Activated naive CD8-positive, alpha-beta T cell (primary cell): ENCODE results near the gene EPHB3.

Experiments
- H3K27ac Mint-ChIP-seq: one replicate; pipeline ENCODE4 v1.8.0; 2021; ENCODE audit warnings: mixed read lengths
- H3K27me3 Mint-ChIP-seq: one replicate; pipeline ENCODE4 v1.8.0; 2021; ENCODE audit warnings: mixed read lengths
- H3K36me3 Mint-ChIP-seq: one replicate; pipeline ENCODE4 v1.8.0; 2021; ENCODE audit warnings: mixed read lengths
- H3K4me1 Mint-ChIP-seq: one replicate; pipeline ENCODE4 v1.8.0; 2021; ENCODE audit warnings: low read depth, mixed read lengths
- H3K4me3 Mint-ChIP-seq: one replicate; pipeline ENCODE4 v1.8.0; 2021; ENCODE audit warnings: mild to moderate bottlenecking, mixed read lengths
- H3K9me3 Mint-ChIP-seq: one replicate; pipeline ENCODE4 v1.8.0; 2021; ENCODE audit warnings: low read depth, mixed read lengths

The EPHB3 gene

DNA sequence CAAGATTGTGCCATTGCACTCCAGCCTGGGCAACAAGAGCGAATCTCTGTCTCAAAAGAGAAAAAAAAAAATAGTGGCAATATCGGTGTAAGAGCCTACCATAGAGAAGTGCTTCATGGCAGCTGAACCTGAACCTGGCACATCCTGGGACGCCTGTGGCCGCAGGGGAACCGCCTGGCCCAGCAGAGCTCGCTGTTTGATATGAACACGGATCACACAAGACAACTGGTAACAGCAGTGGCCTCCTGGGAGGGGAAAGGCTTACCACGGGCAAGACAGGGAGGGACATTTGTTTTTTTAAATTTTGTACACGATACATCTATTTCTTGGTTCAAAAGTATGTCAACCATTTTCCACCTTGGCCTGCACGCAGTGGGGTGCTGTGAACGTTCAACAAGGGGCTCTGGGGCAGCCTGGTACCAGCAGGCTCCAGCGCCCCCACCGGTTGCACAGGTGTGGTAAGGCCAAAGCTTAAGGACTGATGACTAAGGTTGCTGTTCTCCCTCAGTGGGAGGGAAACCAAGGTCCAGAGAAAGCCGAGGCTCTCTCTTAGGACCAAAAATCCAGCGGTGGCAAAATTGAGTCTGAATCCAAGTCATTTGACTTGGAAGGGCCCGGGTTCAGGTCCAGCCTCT lies 21.7 kb upstream of the EPHB3 start:
- peaks cover 9% of the 10 kb centered on the region for H3K4me1 Mint-ChIP-seq
- H3K4me3 Mint-ChIP-seq, result no peak overlapping the region
- no peaks in the 10 kb centered on the region for H3K36me3 Mint-ChIP-seq
- H3K27me3 Mint-ChIP-seq, result peaks cover 7% of the 10 kb centered on the region
- H3K9me3 Mint-ChIP-seq, result no peaks in the 10 kb centered on the region
- no peak overlapping the region for H3K27ac Mint-ChIP-seq

DNA sequence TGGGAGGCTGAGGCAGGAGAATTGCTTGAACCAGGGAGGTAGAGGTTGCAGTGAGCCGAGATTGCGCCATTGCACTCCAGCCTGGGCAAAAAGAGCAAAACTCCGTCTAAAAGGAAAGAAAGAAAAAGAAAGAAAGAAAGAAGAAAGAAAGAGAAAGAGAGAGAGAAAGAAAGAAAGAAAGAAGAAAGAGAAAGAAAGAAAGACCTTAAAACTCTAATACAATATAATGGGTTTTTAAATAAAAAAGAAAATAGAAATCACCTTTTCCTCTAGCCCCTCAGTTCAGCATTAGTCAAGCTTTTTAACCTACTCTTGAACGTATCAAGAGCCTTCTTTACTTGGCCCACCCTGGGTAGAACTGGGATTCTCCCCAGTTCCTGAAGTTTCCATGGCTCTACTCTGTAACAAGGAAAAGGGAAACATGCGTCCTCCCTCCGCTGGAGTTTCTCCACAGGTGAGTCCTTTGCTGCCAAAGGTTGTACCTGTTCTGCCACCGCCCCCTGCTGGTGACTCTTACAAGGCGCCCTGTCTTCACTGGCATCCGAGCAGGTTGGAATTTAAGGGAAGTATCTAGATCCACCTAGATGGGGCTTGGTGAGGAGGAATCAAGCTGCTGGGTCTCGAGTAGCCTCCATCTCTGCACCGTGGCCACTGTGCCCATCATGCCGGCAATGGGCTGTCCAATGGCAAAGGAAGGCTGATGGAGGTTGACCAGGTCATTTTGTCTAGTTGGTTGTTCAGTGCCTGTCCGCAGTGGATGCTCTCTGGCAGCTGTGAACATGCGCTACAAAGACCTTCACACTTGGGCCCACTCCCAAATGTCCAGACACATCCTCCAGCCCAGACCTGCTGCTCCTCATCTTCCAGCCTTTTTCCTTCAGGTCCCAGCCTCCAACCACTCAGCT lies 20.6 kb upstream of the EPHB3 start:
- Mint-ChIP-seq H3K4me1 (peaks cover 9% of the 10 kb centered on the region), H3K36me3 (no peaks in the 10 kb centered on the region), H3K27me3 (peaks cover 11% of the 10 kb centered on the region), H3K4me3 (no peak overlapping the region), H3K27ac (no peak overlapping the region), H3K9me3 (no peaks in the 10 kb centered on the region)

DNA sequence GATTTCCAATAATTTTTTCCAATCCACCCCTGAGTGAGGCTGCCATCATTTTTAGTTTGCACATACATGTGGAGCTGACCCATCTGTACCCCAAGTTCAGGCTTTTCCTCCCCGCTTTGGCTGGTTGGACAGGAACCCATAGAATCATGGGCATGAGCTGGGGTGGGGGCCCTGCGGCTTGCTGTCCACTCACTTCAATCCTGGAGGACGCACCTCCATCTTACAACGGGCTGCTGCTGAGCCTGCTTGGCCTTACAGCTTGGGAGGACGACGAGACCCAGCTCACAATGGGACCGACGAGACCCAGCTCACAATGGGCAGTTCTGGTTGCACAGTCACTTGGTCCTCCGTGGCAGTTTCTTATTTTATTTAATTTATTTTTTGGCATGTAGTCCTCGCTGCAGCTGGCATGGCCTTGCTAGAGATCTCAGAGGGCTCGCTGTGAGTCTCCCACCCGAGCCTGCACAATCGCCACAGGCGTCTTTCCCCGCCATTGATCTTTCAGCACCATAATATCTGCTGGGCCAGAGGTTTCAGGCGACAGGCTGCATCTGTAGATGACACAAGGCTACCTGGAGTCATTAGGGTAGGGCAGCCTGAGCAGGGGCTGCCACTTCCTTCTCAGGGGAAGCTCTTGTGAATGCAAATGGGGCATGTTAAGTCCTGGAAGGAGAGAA lies 19.6 kb upstream of the EPHB3 start:
- no peak overlapping the region for H3K4me3 Mint-ChIP-seq
- H3K4me1 Mint-ChIP-seq, result peaks cover 9% of the 10 kb centered on the region
- no peak overlapping the region for H3K27ac Mint-ChIP-seq
- H3K36me3 Mint-ChIP-seq, result no peaks in the 10 kb centered on the region
- no peaks in the 10 kb centered on the region for H3K9me3 Mint-ChIP-seq
- H3K27me3 Mint-ChIP-seq, result peaks cover 13% of the 10 kb centered on the region

DNA sequence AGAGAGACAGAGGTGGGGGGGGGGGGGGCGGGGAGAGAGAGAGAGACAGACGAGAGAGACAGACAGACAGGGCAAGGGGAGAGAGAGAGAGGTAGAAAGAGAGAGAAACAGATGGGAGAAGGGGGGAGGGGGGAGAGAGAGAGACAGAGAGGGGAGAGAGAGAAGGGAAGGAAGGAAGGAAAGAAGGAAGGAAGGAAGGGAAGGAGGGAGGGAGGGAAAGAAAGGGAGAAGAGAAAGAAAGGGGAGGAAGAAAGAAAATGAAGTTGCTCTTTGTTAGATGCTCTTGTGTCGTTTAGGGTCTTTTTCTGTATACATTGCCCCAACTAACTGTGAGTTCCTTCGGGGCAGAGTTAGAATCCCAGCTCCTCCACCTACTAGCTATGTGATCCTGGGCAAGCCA lies 19.0 kb upstream of the EPHB3 start:
- H3K9me3 Mint-ChIP-seq, result no peaks in the 10 kb centered on the region
- H3K27me3 Mint-ChIP-seq, result peaks cover 13% of the 10 kb centered on the region
- no peak overlapping the region for H3K27ac Mint-ChIP-seq
- no peaks in the 10 kb centered on the region for H3K36me3 Mint-ChIP-seq
- peaks cover 9% of the 10 kb centered on the region for H3K4me1 Mint-ChIP-seq
- no peak overlapping the region for H3K4me3 Mint-ChIP-seq

DNA sequence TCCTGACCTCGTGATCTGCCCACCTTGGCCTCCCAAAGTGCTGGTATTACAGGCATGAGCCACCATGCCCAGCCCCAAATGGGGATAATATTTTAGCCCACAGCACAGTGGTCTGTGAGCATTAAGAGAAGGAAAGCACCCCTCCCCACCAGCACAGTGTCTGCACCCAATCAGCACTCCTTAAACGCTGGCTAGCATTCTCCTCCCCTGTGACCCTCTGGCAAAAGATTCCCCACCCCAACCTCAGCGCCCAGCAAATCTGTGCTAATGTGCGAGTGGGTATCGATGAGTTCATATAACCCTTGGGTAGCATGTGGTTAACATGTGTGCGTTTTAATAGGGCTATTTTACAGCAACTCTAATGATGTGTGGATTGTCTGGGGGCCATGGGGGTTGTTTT lies 18.3 kb upstream of the EPHB3 start:
- Mint-ChIP-seq H3K9me3 (no peaks in the 10 kb centered on the region), H3K27ac (no peak overlapping the region), H3K4me3 (no peak overlapping the region), H3K27me3 (peaks cover 15% of the 10 kb centered on the region), H3K4me1 (peaks cover 9% of the 10 kb centered on the region), H3K36me3 (no peaks in the 10 kb centered on the region)

DNA sequence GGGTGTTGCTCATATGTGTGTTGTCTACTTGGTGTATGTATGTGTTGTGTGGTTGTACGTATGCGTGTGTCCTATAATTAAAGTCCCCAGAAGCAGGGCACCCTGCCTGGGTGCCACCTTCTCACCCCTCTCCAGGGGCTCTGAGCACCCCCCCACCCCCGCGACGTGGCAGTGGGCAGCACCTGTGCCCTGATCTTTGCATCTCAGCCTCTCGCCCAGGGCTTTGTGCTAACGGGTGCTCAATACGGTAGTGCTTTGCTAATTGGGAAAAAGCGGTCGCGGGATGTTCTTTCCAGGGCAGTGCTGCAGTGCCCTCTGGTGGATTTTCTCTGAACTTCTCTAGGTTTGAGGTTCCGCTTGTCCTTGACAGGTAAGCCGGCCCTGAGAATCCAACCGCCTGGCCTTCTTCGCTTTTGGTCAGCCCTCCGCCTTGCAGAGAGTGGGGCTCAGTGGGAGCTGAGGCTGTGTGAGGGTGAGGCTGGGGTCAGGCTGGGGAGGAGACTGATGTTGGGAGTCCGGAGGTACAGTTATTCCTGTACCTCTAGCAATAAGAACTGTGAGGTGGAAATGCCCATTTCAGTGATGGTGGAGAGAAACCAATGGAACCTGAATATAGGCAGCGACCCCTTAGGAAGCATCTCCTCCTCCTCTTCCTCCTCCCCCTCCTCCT lies 17.6 kb upstream of the EPHB3 start:
- H3K4me3 Mint-ChIP-seq, result no peak overlapping the region
- no peaks in the 10 kb centered on the region for H3K36me3 Mint-ChIP-seq
- peaks cover 15% of the 10 kb centered on the region for H3K27me3 Mint-ChIP-seq
- no peaks in the 10 kb centered on the region for H3K9me3 Mint-ChIP-seq
- no peak overlapping the region for H3K27ac Mint-ChIP-seq
- H3K4me1 Mint-ChIP-seq, result peaks cover 9% of the 10 kb centered on the region

DNA sequence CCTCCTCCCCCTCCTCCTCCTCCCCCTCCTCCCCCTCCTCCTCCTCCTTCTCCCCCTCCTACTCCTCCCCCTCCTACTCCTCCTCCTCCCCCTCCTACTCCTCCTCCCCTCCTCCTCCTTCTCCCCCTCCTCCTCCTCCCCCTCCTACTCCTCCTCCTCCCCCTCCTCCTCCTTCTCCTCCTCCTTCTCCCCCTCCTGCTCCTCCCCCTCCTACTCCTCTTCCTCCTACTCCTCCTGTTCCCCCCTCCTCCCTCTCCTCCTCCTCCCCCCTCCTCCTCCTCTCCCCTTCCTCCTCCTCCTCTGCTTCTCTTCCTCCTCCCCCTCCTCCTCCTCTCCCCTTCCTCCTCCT lies 17.1 kb upstream of the EPHB3 start:
- H3K4me3 Mint-ChIP-seq, result no peak overlapping the region
- peaks cover 15% of the 10 kb centered on the region for H3K27me3 Mint-ChIP-seq
- H3K27ac Mint-ChIP-seq, result no peak overlapping the region
- H3K4me1 Mint-ChIP-seq, result peaks cover 9% of the 10 kb centered on the region
- H3K9me3 Mint-ChIP-seq, result no peaks in the 10 kb centered on the region
- H3K36me3 Mint-ChIP-seq, result no peaks in the 10 kb centered on the region

DNA sequence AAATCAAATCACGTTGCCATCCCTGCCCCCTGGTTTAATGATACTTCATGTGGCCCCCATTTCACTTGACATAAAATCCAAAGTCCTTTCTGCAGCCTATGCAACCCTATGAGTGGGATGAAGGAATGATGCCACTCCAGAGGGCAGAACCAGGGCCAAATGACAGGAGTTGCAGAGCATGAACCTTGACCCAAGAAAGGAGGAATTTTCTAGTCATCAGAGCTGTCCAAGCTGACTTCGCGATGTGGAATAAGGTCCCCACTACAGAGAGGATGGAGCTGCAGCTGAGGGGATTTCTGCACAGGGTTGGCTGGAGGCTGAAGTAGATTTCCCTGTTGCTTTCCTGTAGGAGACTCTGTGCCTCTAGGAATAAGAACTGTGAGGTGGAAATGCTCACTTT lies 15.8 kb upstream of the EPHB3 start:
- Mint-ChIP-seq H3K9me3 (no peaks in the 10 kb centered on the region), H3K36me3 (peaks cover under 1% of the 10 kb centered on the region), H3K4me1 (peaks cover 9% of the 10 kb centered on the region), H3K27ac (no peak overlapping the region), H3K4me3 (no peak overlapping the region), H3K27me3 (peaks cover 18% of the 10 kb centered on the region)

DNA sequence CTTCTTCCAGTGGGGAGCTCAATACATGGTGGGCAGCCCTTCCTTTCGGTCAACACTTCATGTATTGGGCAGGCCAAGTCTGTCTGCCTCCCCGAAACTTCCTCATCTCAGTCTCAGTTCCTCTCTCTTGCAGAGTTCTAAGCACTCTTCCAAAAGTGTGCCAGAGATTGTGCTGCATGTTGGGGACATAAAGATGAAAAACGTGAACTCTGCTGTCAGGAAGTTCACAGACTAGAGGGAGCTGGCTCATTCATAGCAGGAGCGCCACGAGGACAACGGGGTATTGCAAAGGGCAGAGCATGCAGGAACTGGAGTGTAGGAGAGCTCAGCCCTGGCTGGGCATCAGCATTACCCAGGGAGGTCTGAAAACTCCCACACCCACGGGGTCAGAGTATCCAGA lies 15.3 kb upstream of the EPHB3 start:
- Mint-ChIP-seq H3K36me3 (peaks cover 2% of the 10 kb centered on the region), H3K27me3 (peaks cover 16% of the 10 kb centered on the region), H3K4me1 (peaks cover 7% of the 10 kb centered on the region), H3K4me3 (no peak overlapping the region), H3K9me3 (no peaks in the 10 kb centered on the region), H3K27ac (no peak overlapping the region)

DNA sequence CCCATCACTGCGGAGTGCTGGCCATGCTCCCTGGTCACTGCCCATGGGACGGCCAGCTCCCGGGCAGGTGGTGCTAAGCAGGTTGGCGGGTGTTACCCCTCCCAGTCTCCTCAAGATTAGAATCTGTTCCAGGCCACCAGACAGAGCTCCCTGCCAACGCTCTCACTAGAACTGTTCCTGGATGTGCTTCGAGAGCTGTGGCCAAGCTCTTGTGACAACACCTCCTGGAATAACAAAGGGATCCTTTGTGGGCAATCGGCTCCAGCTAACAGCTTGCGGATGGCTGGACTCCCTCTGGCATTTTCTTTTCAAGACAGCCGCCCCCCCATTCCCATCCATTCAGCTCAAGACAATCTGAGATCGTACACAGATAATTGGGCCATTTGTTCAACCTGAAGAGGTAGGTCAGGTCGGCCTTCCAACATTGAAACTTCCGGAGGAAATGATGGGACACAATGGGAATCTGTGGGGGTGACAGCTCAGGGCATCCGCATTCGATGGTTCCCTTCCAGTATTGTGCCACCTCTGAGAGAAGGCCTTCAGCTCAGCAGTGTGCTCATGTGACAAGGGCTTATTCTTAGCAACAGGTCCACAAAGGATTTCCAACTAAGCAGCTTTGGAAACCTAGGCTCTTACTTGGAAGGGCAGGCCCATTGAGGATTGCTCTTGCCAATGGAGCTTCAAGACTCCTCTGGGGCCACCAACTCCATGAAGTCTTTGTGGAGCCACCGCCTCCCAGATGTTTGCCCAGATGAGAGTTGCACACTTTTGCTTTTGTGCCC lies 11.6 kb upstream of the EPHB3 start:
- Mint-ChIP-seq H3K9me3 (no peaks in the 10 kb centered on the region), H3K36me3 (peaks cover 6% of the 10 kb centered on the region), H3K4me3 (no peak overlapping the region), H3K27ac (no peak overlapping the region), H3K4me1 (peaks cover 9% of the 10 kb centered on the region), H3K27me3 (peaks cover 11% of the 10 kb centered on the region)

DNA sequence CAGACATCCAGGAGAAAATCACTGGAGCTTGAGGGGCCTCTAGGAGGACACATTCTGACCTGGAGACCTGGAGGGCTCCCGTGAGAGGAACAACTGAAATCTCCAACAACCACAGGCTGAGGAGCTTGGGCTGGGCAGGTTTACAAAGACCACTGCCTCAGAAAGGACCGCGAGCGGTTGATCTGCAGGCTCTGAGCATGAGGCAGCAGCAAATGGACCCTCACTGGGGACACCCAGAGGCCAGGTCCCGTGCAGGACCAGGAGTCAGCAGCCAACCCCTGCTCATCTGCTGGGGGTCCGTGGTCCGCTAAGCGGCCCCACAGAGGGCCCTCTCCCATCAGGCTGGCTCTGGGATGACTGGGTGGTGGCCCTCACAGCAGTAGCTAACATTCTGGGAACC lies 10.5 kb upstream of the EPHB3 start:
- H3K36me3 Mint-ChIP-seq, result peaks cover 6% of the 10 kb centered on the region
- no peaks in the 10 kb centered on the region for H3K9me3 Mint-ChIP-seq
- peaks cover 15% of the 10 kb centered on the region for H3K4me1 Mint-ChIP-seq
- H3K27me3 Mint-ChIP-seq, result peaks cover 11% of the 10 kb centered on the region
- no peak overlapping the region for H3K27ac Mint-ChIP-seq
- no peak overlapping the region for H3K4me3 Mint-ChIP-seq

DNA sequence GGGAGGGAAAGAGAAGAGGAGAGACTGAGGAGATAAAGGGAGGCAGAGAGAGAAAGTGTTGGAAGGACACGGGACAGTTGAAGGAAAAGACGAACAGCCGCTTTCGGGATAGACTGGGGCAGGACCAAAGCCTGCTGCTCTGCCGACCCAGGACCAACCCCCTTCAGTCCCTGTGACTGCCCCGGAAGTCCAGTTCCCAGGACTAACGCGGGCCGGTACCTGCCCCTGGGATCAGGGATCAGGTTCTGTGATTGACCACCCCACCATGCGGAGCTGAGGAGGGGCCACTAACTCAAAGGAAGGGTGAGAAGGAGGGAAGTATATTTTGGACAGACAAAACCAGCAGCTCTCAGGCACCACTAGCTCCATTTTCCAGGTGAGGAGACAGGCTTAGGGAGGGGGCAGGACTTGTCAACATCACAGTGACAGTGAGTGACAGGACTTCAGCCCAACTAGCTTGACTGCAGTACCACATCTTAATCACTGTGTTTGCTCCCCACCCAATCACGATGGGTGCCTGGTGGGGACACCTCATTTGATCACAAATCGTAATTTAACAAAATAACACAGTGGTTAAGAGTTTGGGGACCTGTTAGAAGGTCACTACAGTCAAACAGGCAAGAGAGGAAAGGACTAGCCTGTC lies 9.8 kb upstream of the EPHB3 start:
- H3K36me3 Mint-ChIP-seq, result peaks cover 6% of the 10 kb centered on the region
- H3K27me3 Mint-ChIP-seq, result peaks cover 13% of the 10 kb centered on the region
- H3K4me3 Mint-ChIP-seq, result no peak overlapping the region
- H3K4me1 Mint-ChIP-seq, result peaks cover 21% of the 10 kb centered on the region
- H3K27ac Mint-ChIP-seq, result no peak overlapping the region
- no peaks in the 10 kb centered on the region for H3K9me3 Mint-ChIP-seq

DNA sequence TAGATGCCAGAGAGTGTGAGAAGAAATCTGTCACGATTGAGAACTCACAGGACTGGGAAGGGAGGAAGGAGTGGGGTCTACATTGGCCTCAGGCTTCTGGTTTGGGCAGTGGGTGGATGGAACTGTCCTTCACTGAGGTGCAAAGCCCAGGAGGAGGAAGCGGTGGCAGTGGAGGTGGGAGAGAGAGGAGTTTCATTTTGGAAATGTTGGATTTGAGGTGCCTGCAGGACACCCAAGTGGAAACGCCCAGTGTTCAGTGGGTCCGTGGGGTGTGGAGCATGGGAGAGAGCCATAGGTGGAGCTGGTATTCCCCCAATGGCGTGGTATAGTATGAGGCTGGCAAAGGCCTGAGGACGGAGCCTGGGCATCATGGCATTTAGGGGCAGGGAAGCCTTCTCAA lies 9.3 kb upstream of the EPHB3 start:
- Mint-ChIP-seq H3K4me1 (peaks cover 26% of the 10 kb centered on the region), H3K36me3 (peaks cover 6% of the 10 kb centered on the region), H3K27me3 (peaks cover 13% of the 10 kb centered on the region), H3K9me3 (no peaks in the 10 kb centered on the region), H3K4me3 (no peak overlapping the region), H3K27ac (no peak overlapping the region)

DNA sequence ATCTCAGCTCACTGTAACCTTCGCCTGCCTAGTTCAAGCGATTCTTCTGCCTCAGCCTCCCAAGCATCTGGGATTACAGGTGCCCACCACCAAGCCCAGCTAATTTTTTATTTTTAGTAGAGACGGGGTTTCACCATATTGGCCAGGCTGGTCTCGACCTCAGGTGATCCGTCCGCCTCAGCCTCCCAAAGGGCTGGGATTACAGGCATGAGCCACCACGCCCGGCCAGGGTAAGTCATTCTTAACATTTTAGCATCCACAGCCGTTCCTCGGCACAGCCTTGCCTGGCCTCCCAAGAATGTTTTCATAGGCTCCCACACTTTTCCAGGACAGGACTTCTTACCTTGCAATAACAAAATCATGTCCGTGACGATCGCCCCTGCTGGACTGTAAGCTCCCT lies 8.7 kb upstream of the EPHB3 start:
- Mint-ChIP-seq H3K27me3 (peaks cover 15% of the 10 kb centered on the region), H3K36me3 (peaks cover 6% of the 10 kb centered on the region), H3K27ac (no peak overlapping the region), H3K4me3 (no peak overlapping the region), H3K9me3 (no peaks in the 10 kb centered on the region), H3K4me1 (peaks cover 31% of the 10 kb centered on the region)
